GM21825 (cell line): ENCODE results near the gene CD74.
A peak's percentile ranks its signal among the peaks of the same experiment; 100 is the strongest.

Source experiments
- ATAC-seq: cut with Tn5 transposase; IDR thresholded peaks from one replicate; pipeline ENCODE4 v1.9.1; 2021; ENCODE audit warnings: mild to moderate bottlenecking, moderate library complexity; ENCODE audit not compliant: unreplicated experiment

Gene CD74

GRCh38 chr5:150364004-150364403 is 48.7 kb downstream of the CD74 start:
- ATAC-seq = no peak

- ATAC-seq = no peak
Observed at GRCh38 chr5:150363185-150363584, 49.5 kb downstream of the CD74 start.

- ATAC-seq = no peak
Observed at GRCh38 chr5:150361301-150361700, 51.4 kb downstream of the CD74 start.

DNA sequence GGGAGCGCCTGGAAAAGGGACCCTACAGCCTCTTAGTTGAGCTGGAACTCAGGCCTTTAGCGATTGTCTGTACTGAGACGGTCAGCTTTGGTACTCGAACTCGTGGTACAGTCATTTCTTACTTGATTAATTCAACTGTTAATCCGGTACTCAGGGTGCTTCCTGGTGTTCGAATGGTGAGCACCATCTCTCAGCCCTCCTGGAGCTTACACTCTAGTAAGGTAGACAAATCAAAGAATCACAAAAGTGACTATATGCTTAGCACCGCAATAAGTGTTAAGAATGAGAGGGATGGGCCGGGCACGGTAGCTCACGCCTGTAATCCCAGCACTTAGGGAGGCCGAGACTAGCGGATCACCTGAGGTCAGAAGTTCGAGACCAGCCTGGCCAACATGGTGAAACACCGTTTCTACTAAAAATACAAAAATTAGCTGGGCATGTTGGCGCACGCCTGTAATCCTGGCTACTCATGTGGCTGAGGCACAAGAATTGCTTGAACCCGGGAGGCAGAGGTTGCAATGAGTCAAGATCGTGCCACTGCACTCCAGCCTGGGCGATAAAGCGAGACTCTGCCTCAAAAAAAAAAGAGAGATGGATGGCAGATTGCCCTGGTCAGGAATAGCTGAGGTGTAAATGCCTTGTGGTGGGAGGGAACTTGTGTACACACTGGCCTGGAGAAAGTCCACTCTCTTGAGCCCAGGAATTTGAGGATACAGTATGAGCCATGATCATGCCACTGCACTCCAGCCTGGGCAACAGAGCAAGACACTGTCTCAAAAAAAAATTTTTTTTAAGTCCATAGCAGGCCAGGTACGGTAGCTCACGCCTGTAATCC is 54.2 kb downstream of the CD74 start:
- ATAC-seq = no peak

DNA sequence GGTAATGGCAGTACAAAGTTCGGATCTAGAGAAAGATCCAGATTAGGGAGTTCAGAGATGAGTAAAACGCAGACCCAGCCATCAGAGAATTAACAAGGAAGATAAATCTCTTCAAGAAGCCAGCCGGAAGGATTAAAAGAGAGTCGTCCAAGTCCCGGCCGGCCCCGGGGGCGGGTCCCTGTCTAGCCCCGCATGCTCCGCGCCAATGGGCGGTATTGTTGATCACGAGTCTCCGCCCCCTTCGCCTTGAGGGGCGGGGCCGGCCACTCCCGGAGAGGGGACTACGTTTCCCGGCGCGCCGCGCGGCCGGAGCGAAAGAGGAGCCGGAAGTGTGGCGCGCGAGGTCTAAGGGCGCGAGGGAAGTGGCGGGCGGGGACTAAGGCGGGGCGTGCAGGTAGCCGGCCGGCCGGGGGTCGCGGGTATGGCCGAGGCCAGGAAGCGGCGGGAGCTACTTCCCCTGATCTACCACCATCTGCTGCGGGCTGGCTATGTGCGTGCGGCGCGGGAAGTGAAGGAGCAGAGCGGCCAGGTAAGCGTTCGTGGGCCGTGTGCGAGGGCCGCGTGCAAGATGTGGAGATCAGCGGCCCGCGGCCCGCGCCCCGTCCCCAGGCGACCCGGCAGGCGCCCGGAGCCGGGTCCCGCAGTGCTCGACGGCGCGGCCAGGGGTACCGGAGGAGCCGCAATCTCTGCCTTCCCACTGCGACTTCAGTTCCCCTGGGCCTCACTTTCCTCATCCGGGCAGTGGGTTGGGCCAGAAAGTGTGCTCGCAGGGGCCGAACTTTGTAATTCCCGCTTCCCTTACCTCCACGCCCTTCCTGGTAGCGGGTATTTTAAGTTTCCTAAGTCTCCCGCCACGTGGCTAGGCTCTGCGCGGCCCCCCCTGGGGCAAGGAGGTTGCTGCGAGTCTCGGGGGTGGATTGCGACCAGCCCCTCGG is 55.1 kb downstream of the CD74 start, which contains the start of gene TCOF1:
TCOF1 (plus strand) TSS at position 372 of the 935 bp plus-strand sequence; CDS start at position 422, 50 bp downstream.
- ATAC-seq = peak; percentile 95

- ATAC-seq = no peak
Observed at GRCh38 chr5:150356575-150357294, 56.0 kb downstream of the CD74 start.

DNA sequence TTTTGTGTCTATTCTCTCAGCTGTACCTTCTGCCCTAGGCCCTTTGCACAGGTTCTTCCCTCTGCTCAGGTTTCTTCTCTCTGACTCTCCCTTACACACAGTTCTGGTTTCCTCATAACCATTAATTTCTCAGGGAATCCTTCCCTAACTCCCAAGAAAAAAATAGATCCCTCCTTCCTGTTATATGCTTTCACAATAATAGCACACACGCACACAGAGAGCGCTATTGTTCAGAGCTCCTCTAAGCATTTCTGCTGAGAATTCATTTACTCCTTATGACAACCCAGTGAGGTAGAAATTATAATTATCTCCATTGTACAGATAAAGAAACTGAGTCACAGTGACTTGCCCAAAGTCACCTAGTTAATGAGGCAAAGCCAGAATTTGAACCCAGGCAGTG is 56.9 kb downstream of the CD74 start:
- no peak for ATAC-seq

- ATAC-seq = no peak
Observed at GRCh38 chr5:150353032-150353675, 59.6 kb downstream of the CD74 start.

GRCh38 chr5:150352244-150353031 is 60.3 kb downstream of the CD74 start:
- ATAC-seq = no peak
